ENCODE results near the gene ZBED1.

DNA sequence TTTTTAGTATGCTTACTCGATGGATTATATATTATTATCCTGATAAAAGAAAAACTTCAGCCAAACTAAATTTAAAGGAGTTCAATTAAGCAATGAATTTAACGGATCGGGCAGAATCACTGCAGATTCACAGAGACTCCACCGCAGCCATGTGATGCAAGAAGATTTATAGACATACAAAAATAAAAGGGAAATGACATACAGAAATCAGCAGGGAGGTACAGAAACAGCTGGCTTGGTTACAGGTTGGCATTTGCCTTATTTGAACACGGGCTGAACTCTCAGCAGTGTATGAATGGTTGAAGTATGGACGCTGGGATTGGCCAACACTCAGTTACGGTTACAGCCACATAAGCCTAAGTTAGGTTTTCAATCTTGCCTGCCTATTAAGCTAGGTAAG, 35.4 kb upstream of the ZBED1 start:
- TF ChIP-seq CTCF (IDR thresholded peaks at IDR 0.05; ENCODE audit: low read depth, low read length, missing input control) (no peak), ZBTB33 (IDR thresholded peaks at IDR 0.05) (no peak), EGR1 (IDR thresholded peaks at IDR 0.05; ENCODE audit: low read depth in 2 of 2) (no peak), GABPA (IDR thresholded peaks at IDR 0.05 in 1 of 2, conservative IDR thresholded peaks at IDR 0.05 in 1 of 2) (no peak), RAD21 (IDR thresholded peaks at IDR 0.05) (no peak), JUND (IDR thresholded peaks at IDR 0.05) (no peak), TAF1 (conservative IDR thresholded peaks at IDR 0.05) (no peak)
- TF ChIP-seq, protein P1, sequence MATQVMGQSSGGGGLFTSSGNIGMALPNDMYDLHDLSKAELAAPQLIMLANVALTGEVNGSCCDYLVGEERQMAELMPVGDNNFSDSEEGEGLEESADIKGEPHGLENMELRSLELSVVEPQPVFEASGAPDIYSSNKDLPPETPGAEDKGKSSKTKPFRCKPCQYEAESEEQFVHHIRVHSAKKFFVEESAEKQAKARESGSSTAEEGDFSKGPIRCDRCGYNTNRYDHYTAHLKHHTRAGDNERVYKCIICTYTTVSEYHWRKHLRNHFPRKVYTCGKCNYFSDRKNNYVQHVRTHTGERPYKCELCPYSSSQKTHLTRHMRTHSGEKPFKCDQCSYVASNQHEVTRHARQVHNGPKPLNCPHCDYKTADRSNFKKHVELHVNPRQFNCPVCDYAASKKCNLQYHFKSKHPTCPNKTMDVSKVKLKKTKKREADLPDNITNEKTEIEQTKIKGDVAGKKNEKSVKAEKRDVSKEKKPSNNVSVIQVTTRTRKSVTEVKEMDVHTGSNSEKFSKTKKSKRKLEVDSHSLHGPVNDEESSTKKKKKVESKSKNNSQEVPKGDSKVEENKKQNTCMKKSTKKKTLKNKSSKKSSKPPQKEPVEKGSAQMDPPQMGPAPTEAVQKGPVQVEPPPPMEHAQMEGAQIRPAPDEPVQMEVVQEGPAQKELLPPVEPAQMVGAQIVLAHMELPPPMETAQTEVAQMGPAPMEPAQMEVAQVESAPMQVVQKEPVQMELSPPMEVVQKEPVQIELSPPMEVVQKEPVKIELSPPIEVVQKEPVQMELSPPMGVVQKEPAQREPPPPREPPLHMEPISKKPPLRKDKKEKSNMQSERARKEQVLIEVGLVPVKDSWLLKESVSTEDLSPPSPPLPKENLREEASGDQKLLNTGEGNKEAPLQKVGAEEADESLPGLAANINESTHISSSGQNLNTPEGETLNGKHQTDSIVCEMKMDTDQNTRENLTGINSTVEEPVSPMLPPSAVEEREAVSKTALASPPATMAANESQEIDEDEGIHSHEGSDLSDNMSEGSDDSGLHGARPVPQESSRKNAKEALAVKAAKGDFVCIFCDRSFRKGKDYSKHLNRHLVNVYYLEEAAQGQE (IDR thresholded peaks at IDR 0.05), result no peak
